ENCODE results near the gene PPP1R36.

PPP1R36 gene, protein sequence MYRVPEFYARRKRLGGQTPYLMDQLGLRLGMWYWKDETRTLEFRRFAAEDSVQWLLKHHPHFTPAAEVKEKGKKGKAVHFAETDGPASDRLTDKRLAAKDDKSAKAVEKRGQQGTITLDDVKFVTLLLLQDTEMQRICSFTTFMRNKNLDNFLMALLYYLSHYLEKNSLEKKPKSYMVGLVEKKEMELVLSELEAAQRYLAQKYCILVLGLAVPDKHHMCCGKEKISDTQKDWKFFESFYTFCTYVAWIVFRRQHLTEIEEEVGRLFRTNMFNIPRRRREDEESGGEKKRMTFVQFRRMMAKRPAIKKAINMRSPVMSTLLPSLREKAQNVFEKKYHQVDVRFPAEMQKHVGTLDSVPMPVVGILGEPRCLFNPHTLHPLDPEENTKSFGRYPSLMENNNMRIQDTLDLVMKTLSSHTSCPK

DNA sequence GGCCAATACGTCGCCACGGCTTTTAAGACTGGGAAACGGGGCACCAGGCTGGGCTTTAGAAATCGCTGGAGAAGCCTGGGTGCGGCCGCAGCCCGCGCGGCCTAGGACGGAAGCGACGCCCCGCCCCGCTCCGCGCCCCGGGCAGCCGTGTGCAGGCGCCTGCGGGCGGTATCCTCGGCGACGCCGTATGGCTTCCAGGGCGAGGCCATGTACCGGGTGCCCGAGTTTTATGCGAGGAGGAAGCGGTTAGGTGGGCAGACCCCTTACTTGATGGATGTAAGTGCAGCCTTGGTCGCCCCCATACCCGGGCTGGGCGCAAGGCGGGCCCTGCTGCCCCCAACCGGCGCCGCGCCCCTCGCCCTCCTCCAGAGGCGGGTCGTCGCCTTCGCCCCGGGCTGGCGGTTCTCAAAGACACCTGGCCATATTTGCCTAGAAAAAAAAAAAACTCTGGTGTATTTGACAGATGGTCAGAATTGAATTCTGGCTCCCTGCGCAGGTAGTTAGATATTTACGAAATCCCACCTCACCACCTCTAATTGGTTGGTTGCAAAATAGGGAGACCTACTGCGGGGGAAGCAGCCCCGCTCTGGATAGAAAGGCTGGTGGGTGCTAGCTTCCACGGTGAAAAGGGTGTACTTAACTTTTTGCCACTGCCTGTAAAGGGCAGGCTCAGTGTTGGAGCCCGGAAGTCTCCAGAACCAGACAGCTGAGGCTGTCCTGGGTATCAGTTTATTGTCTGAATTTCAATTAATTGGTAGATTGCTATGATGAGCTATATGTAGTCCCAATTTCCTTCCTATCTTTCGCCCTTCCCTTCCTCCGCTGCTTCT is at the start of gene PPP1R36:
TSS of gene PPP1R36 (plus strand) at position 171 of the 830 bp plus-strand sequence. CDS start at position 208, 37 bp downstream.
- Mint-ChIP-seq H3K27me3 (no peaks in the 10 kb centered on the region), H3K27ac (no peak within 1 kb of the TSS)

DNA sequence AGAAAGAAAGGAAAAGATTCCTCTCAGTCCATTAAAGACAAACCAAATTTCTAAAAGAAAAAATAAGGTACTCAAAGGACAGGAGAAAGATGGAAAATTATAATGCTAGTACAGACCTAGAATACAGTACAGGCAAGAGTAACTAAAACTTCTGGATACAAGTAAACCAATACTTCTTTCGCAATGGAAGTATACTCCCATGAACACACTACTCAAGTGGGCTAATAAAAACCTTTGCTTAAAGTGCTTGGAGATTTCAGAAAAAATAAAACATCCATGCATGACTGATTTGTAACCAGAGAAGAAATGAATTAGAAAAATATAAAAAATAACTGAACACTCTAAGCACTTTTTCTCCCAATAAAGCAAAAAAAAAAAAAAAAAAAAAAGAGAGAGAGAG is 49.7 kb upstream of the PPP1R36 start:
- H3K27ac Mint-ChIP-seq = peak overlapping the region; percentile 99
- H3K27me3 Mint-ChIP-seq = no peaks in the 10 kb centered on the region
- H3K9me3 Mint-ChIP-seq (ENCODE audit: low read depth) = no peaks in the 10 kb centered on the region
- H3K4me3 Mint-ChIP-seq = peak overlapping the region; percentile 100
- H3K36me3 Mint-ChIP-seq = peaks cover 9% of the 10 kb centered on the region
- peaks cover 63% of the 10 kb centered on the region for H3K4me1 Mint-ChIP-seq (ENCODE audit: low read depth)

More for the DNA sequence above, at the start of gene PPP1R36:
- Mint-ChIP-seq H3K4me1 (ENCODE audit: low read depth) (peaks cover 16% of the 10 kb centered on the region), H3K36me3 (no peaks in the 10 kb centered on the region), H3K4me3 (peak within 1 kb of the TSS; percentile 75), H3K9me3 (ENCODE audit: low read depth) (no peaks in the 10 kb centered on the region)

DNA sequence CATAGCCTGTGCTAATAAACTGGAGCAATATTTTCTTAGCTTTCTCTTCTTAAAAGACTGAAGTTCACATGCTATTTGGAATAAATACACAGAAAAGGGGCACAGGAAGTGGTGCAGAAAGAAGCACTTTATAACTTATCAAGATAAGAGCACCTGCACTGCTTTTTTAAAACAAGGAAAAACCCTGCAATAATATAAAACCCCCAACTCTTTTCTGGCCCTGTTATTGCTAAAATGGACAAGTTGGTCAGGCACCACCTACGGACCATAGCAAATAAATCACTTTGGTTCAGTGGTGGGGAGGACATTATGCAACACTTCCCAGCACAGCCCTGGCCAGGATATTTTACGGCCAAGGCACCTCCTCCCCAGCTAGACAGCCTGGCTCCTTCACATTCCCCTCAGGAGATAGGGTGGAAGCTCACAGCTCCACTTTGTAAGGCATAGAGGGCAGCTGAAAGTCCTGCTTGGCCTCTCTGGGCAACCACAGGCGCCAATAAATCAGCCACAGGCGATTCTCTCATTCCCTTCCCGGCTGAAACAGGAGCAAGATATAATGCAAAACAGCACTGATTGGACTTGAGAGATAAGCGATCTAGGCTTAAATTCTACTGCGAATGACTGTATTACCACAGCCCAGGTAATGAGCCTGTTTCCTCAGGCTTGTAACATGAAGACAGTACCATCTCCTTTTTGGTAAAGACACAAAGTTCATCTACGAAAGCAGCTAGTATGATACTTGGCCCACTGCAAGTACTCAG is 48.2 kb upstream of the PPP1R36 start:
- Mint-ChIP-seq H3K4me3 (peak overlapping the region; percentile 100), H3K9me3 (ENCODE audit: low read depth) (no peaks in the 10 kb centered on the region), H3K36me3 (peaks cover 9% of the 10 kb centered on the region), H3K4me1 (ENCODE audit: low read depth) (peaks cover 69% of the 10 kb centered on the region), H3K27me3 (no peaks in the 10 kb centered on the region), H3K27ac (peak overlapping the region; percentile 99)

DNA sequence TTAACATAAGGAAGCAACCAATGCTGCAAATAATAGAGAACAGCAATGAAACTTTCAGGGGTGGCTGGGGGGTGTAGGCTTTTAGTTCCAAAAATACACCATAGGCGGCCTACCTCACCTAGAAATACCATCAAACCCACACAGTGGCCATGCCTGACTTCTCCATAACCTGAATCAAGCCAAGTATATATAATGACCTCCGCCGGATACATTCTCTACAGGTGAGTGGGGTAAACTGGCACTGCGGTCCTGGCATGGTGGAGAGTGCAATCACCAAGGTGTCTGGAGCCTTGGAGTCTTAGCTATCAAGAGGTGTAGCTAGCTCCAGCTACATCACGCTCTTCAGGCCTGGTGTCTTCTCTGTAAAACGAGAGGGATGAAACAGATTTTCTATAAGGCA is 47.3 kb upstream of the PPP1R36 start:
- H3K27ac Mint-ChIP-seq = peak overlapping the region; percentile 99
- H3K27me3 Mint-ChIP-seq = no peaks in the 10 kb centered on the region
- H3K36me3 Mint-ChIP-seq = peaks cover 9% of the 10 kb centered on the region
- peak overlapping the region; percentile 100 for H3K4me3 Mint-ChIP-seq
- peaks cover 70% of the 10 kb centered on the region for H3K4me1 Mint-ChIP-seq (ENCODE audit: low read depth)
- no peaks in the 10 kb centered on the region for H3K9me3 Mint-ChIP-seq (ENCODE audit: low read depth)

DNA sequence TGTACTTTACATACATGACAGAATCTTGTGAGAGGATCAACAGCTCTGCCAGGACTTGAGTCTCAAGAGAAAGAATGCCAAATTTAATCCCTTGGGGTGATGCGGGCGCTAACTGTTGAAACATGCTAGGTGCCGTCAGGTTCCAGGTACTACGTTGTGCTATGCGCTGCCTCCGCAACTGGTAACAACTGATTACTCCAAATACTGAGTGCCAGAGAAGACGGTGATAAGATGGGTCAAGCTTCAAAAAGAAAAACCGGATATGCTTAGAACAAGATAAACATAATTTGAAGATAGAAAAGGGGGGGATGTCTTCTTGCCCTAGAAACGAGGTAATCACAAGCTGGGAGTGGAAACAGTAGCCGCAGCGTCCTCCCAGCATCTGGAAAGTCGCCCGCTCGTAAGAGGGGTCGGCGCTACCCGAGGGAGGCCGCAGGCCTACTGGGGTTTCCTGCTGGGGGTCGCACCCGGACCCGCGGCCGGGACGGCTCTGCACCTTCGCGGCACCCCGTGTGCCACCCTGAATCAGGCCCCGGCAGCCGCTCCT is 46.8 kb upstream of the PPP1R36 start:
- H3K4me1 Mint-ChIP-seq (ENCODE audit: low read depth) = peaks cover 70% of the 10 kb centered on the region
- H3K9me3 Mint-ChIP-seq (ENCODE audit: low read depth) = no peaks in the 10 kb centered on the region
- H3K27me3 Mint-ChIP-seq = no peaks in the 10 kb centered on the region
- peaks cover 9% of the 10 kb centered on the region for H3K36me3 Mint-ChIP-seq
- H3K27ac Mint-ChIP-seq = peak overlapping the region; percentile 99
- peak overlapping the region; percentile 100 for H3K4me3 Mint-ChIP-seq

DNA sequence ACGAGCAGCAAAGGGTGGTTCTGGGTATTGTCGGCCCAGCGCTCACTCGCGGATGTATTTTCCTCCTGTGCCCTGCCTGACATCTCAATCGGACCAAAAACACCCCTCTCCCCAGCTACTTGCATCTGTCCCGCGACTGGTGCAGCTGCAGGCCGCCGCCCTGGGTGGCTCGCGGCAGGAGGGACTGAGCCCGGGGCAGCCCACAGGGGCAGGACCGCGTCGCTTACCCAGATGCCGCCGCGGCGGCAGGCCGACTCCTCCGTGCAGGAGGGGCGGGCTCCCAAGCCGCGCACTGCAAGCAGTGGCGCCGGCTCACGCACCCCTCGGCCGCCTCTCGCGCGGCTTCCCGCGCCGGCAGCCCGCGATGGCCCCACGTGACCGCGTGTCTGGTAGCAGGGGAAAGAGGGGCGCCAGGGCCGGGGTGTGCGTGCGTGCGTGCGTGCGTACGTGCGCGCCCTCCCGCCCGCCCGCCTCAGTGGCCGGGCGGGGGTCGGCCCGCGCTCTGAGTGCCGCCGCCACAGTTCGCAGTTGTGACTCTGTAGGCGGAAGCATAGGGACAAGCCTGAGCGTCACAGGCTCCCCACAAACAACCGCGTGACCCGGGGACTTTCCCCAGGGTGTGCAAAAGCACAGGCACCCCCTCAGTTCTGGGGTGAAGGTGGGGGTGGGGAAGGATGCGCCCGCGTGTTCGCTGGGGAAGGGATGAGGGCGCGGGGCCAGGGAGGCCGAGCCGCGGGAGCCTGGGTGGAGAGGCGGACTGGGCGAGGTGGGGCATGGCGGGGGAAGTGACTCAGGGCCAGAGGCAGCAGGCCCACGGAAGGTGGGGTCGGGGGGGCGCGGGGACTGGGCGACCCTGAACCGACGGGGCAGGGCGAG is 46.1 kb upstream of the PPP1R36 start, which contains the start of gene ZBTB25:
TSS of gene ZBTB25 (minus strand) at position 405 of the 876 bp plus-strand sequence. CDS start 13,305 bp downstream, outside the sequence.
- Mint-ChIP-seq H3K4me1 (ENCODE audit: low read depth) (peaks cover 75% of the 10 kb centered on the region), H3K36me3 (peaks cover 9% of the 10 kb centered on the region)

DNA sequence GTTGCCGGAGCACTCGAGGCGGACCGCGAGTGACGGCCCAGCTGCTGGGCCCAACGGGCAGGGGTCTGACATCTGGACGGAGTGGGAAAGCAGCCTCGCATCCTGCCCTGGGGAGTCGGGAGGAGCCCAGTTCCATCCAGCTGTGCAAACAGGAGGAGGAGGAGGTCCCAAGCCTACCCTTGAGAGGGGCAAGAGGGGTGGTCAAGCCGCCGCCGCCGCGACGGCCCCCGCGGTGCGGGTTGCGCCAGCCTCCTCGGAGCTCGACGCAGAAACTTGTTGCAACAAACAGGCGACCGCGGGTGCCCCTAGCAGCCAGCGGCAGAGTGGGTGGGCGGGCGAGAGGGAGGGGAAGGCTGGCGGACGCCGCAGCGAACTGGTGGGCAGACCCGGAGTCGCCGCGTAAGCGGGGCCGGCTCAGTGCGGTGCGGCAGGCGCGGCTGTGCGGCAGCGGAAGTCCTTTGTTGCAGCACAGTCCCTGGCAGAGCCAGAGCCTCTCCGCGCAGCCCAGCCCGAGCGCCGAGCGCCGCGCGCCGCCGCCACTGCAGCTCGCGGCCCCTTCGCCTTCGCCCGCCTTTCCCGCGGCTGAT is 45.4 kb upstream of the PPP1R36 start, which contains the start of gene ZBTB1:
TSS of gene ZBTB1 (plus strand) at position 461 of the 587 bp plus-strand sequence. CDS start 16,735 bp downstream, outside the sequence.
- peak within 1 kb of the TSS; percentile 99 for H3K27ac Mint-ChIP-seq
- no peaks in the 10 kb centered on the region for H3K27me3 Mint-ChIP-seq
- H3K9me3 Mint-ChIP-seq (ENCODE audit: low read depth) = no peaks in the 10 kb centered on the region
- H3K4me1 Mint-ChIP-seq (ENCODE audit: low read depth) = peaks cover 75% of the 10 kb centered on the region
- H3K36me3 Mint-ChIP-seq = peaks cover 9% of the 10 kb centered on the region
- H3K4me3 Mint-ChIP-seq = peak within 1 kb of the TSS; percentile 100

More for the DNA sequence above, 46.1 kb upstream of the PPP1R36 start, which contains the start of gene ZBTB25:
- H3K27me3 Mint-ChIP-seq = no peaks in the 10 kb centered on the region
- no peaks in the 10 kb centered on the region for H3K9me3 Mint-ChIP-seq (ENCODE audit: low read depth)
- H3K27ac Mint-ChIP-seq = peak within 1 kb of the TSS; percentile 99
- peak within 1 kb of the TSS; percentile 100 for H3K4me3 Mint-ChIP-seq

DNA sequence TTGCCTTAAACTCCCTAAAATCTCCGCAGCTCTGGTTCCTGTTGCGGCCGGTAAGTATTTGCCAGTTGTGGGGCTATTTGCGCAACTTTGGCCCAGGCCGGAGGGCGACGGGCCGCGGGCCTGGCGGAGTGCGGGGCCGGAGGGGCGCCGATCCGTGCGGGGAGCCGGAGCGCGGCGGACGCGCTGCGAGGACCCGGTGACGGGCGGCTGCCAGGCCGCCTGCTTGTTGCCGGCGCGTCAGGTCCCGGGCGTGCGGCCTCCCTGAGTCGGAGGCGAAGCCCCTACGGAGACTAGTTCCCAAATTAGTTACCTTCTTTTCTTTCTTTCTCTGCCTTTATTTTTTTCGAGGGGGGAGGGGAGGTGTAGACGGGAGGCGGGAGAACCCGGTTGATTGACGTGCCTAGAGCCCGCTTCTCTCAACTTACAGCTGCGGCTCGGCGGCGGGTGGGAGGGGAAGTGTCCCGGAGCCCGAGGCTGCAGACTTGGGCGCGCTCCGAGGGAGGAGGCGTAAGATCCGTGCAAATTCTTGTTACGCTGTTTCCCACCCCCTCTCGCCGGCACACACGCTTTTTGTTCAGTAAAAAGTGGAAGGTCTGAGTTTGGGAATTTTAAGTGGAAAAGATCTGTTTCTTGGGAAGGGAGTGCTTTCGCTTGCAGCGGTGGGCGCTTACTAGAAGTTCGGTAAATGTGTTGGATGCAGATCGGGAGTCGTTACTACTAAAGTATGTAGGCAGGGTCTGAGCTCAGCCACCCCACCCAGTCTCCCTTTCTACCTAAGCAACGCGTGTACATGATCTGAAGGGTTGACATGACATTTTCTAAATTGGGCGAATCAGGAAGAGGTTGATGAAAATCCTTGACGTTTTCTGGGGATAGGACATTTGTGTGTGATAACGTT is 44.6 kb upstream of the PPP1R36 start:
- H3K4me1 Mint-ChIP-seq (ENCODE audit: low read depth) = peaks cover 74% of the 10 kb centered on the region
- H3K27ac Mint-ChIP-seq = peak overlapping the region; percentile 97
- H3K9me3 Mint-ChIP-seq (ENCODE audit: low read depth) = no peaks in the 10 kb centered on the region
- H3K27me3 Mint-ChIP-seq = no peaks in the 10 kb centered on the region
- peaks cover 4% of the 10 kb centered on the region for H3K36me3 Mint-ChIP-seq
- H3K4me3 Mint-ChIP-seq = peak overlapping the region; percentile 95

DNA sequence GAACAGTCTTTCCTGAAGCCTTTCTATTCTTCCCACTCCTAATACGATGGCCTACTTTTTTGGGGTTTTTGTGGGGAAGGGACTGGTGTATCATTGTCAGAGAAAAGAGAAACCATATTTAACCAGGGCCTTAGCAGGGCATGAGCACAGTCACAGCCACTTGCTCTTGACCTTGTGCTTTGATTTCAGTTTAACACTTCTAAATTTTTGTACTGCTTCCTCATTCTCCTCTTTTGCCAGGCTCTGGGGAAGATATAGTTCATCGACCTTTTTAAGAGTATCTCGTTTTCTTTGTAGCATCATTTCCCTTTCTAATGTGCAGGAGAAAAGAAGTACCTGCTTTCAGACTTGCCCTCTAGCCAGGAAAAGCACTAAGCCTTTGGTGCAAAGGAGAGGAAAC is 43.0 kb upstream of the PPP1R36 start:
- Mint-ChIP-seq H3K4me1 (ENCODE audit: low read depth) (peaks cover 74% of the 10 kb centered on the region), H3K4me3 (peak overlapping the region; percentile 93), H3K27me3 (no peaks in the 10 kb centered on the region), H3K36me3 (peaks cover 4% of the 10 kb centered on the region), H3K9me3 (ENCODE audit: low read depth) (no peaks in the 10 kb centered on the region), H3K27ac (peak overlapping the region; percentile 97)

DNA sequence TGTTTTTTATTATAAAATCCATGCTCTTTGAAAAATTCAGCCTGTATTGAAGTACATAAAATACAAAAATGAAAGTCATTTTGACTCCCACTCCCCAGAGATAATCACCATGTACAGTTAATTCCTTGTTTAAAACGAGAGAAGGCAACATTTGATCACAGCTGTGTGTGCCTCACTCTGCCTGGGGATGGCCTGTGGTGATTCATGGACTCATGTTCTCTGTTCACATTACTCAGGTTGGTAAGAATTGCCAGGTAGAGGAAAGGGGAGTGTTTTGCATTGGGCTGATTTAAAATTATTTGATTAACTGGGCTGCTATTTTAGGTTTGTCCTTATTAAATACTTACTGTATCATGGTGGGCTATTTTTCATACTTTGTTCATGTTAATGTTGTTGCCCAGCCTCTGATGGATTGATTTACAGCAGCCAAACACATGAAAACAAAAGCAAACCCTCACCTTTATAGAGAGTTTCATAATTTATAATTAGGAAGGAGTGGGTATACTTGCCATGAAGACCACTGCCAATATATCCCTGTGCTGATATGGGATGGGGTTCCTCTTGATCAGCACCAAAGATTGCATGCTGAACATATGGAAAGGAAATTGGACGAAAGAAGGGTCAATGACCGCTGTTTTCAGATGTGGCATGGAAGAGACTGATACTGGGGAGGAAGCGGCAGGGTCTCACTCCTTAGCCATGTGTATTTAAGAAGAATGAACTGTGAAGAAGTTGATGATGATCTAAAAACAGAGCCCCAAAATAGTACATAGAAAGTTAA is 42.2 kb upstream of the PPP1R36 start:
- H3K27ac Mint-ChIP-seq = peak overlapping the region; percentile 97
- peak overlapping the region; percentile 93 for H3K4me3 Mint-ChIP-seq
- H3K9me3 Mint-ChIP-seq (ENCODE audit: low read depth) = no peaks in the 10 kb centered on the region
- H3K36me3 Mint-ChIP-seq = peaks cover 3% of the 10 kb centered on the region
- no peaks in the 10 kb centered on the region for H3K27me3 Mint-ChIP-seq
- H3K4me1 Mint-ChIP-seq (ENCODE audit: low read depth) = peaks cover 72% of the 10 kb centered on the region

DNA sequence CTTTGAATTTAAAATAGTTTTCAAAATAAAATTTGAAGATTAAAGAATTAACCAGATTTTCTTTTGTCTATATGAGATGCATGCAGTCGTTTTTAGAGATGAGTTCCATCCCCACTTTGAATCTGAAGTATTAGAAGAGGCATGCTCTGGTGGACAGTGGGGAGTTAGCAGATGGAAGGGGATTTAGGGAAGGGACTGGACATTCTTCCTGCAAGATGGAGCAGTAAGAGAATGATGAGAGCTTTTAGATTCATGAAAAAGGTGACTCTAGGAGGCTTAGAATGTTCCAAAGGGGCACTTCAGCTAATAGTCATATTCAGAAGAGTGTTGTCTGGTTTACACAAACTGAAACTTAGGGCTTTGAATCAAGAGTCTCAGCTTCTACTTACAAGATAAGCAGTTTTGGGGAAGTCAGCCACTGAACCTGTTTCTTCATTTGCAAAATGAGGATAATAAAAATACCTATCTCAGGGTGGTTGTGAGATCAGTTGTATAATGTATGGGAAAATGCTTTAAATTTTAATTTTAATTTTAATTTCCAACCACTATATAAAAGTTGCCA is 41.5 kb upstream of the PPP1R36 start:
- peak overlapping the region; percentile 97 for H3K27ac Mint-ChIP-seq
- H3K4me3 Mint-ChIP-seq = peak overlapping the region; percentile 93
- H3K9me3 Mint-ChIP-seq (ENCODE audit: low read depth) = no peaks in the 10 kb centered on the region
- H3K27me3 Mint-ChIP-seq = no peaks in the 10 kb centered on the region
- no peaks in the 10 kb centered on the region for H3K36me3 Mint-ChIP-seq
- peaks cover 75% of the 10 kb centered on the region for H3K4me1 Mint-ChIP-seq (ENCODE audit: low read depth)

Data from activated naive CD8-positive, alpha-beta T cell (primary cell).